B cell (primary cell): Measurements from ENCODE around the gene HP1BP3. TPM values are rescaled to one million over a fixed set of nuclear protein-coding genes. Genes with fewer than 3 reads are reported as not detected.

Source experiments
- ATAC-seq: fragments of 200-7000 bp; cut with Tn5 transposase; one replicate; pipeline ENCODE4 v1.10.0; 2021; ENCODE audit warnings: low read depth, mild to moderate bottlenecking, moderate number of reproducible peaks, moderate library complexity
- CTCF ChIA-PET: fragments of 350-600 bp; sonication (Branson Sonifier 250); formaldehyde crosslinking; loops from one replicate; lab custom pipeline; 2021; ENCODE audit warnings: antibody characterized with exemption, inconsistent platforms; lab: Charles Lee
- POLR2A ChIA-PET: fragments of 350-600 bp; sonication (Branson Sonifier 250); formaldehyde crosslinking; loops from one replicate; lab custom pipeline; 2021; ENCODE audit warnings: antibody characterized with exemption; lab: Charles Lee
- DNase-seq: peaks from one replicate; pipeline ENCODE4 v3.0.0; 2013
- H2AFZ ChIP-seq: 2 replicates; pipeline ENCODE4 v1.6.1; 2012; ENCODE audit warnings: mild to moderate bottlenecking, low read depth, low read length; ENCODE audit not compliant: insufficient read depth, poor library complexity, severe bottlenecking
- H3K27ac ChIP-seq, 2 donors: 1 replicate in 1 of 2; 2 replicates in 1 of 2; pipeline ENCODE4 v1.5.1; 2012 to 2013; ENCODE audit warnings: low read length in 2 of 2, mild to moderate bottlenecking in 2 of 2, moderate library complexity in 1 of 2
- H3K27me3 ChIP-seq, 4 experiments: fragments of 200-600 bp in 1 of 4; sonication (generic) in 1 of 4; replicated peaks in 1 of 4; 1 replicate in 2 of 4; 2 replicates in 2 of 4; pipeline versions ENCODE4 v1.6.1 to v1.7.0; 2013 to 2016; ENCODE audit warnings: low read length in 3 of 4, mild to moderate bottlenecking in 2 of 4, mixed read lengths in 1 of 4, moderate library complexity in 1 of 4; ENCODE audit not compliant: insufficient read depth in 4 of 4, control insufficient read depth in 3 of 4; ENCODE audit errors: control extremely low read depth in 1 of 4
- H3K36me3 ChIP-seq, 2 experiments: replicated peaks in 1 of 2; 1 replicate in 1 of 2; 2 replicates in 1 of 2; pipeline versions ENCODE4 v1.6.1 to v1.7.1; 2013; ENCODE audit warnings: low read length in 1 of 2; ENCODE audit not compliant: insufficient read depth in 2 of 2, control insufficient read depth in 1 of 2; ENCODE audit errors: control extremely low read depth in 1 of 2, extremely low read depth in 1 of 2
- H3K4me1 ChIP-seq, 2 donors: fragments of 200-600 bp in 1 of 2; sonication (generic) in 1 of 2; 1 replicate in 1 of 2; 2 replicates in 1 of 2; pipeline versions ENCODE4 v1.5.1 to v1.6.1; 2013 to 2017; ENCODE audit warnings: low read length in 2 of 2; ENCODE audit not compliant: control insufficient read depth in 2 of 2, insufficient read depth in 2 of 2
- H3K4me2 ChIP-seq: replicated peaks from 2 replicates; pipeline ENCODE3; 2012; ENCODE audit warnings: mild to moderate bottlenecking, low read depth, low read length; ENCODE audit not compliant: poor library complexity, severe bottlenecking
- H3K4me3 ChIP-seq, 5 experiments: fragments of 200-600 bp in 1 of 5; sonication (generic) in 1 of 5; 1 replicate in 3 of 5; 2 replicates in 2 of 5; pipeline versions ENCODE4 v1.5.1 to v1.7.0; 2011 to 2016; ENCODE audit warnings: low read length in 4 of 5, mild to moderate bottlenecking in 4 of 5, low read depth in 2 of 5, control low read depth in 1 of 5, moderate library complexity in 1 of 5; ENCODE audit not compliant: insufficient read depth in 1 of 5; ENCODE audit errors: control extremely low read depth in 1 of 5, extremely low read depth in 1 of 5
- H3K79me2 ChIP-seq: fragments of 200-600 bp; sonication (generic); one replicate; pipeline ENCODE4 v1.6.0; 2016; ENCODE audit warnings: low read length; ENCODE audit not compliant: control insufficient read depth, insufficient read depth
- H3K9ac ChIP-seq: fragments of 200-600 bp; sonication (generic); 2 replicates; pipeline ENCODE4 v1.6.1; 2017; ENCODE audit warnings: mild to moderate bottlenecking, low read length, moderate library complexity
- H3K9me3 ChIP-seq, 3 donors: one replicate each; pipeline versions ENCODE4 v1.6.1 to v1.7.1; 2013; ENCODE audit warnings: low read length in 2 of 3; ENCODE audit not compliant: control insufficient read depth in 2 of 3, insufficient read depth in 1 of 3; ENCODE audit errors: control extremely low read depth in 1 of 3
- H4K20me1 ChIP-seq: 2 replicates; pipeline ENCODE4 v1.6.0; 2012; ENCODE audit warnings: mild to moderate bottlenecking, low read length; ENCODE audit not compliant: insufficient read depth, control insufficient read depth, poor library complexity, severe bottlenecking
- H3K27ac Mint-ChIP-seq: one replicate; pipeline ENCODE4 v1.8.0; 2021; ENCODE audit warnings: mixed read lengths
- H3K27me3 Mint-ChIP-seq: one replicate; pipeline ENCODE4 v1.8.0; 2021; ENCODE audit warnings: mixed read lengths
- H3K4me1 Mint-ChIP-seq: one replicate; pipeline ENCODE4 v1.8.0; 2021; ENCODE audit warnings: mixed read lengths
- H3K4me3 Mint-ChIP-seq: one replicate; pipeline ENCODE4 v1.8.0; 2021; ENCODE audit warnings: mixed read lengths
- H3K9me3 Mint-ChIP-seq: one replicate; pipeline ENCODE4 v1.8.0; 2022; ENCODE audit warnings: mixed read lengths; ENCODE audit not compliant: insufficient read depth
- CTCF ChIP-seq: fragments of 200-600 bp; IDR thresholded peaks from one replicate; pipeline ENCODE4 v1.8.0; 2022; ENCODE audit warnings: antibody characterized with exemption, mild to moderate bottlenecking
- EZH2 ChIP-seq: IDR thresholded peaks from 2 replicates; pipeline ENCODE4 v1.6.1; 2012; ENCODE audit warnings: borderline replicate concordance, low read depth, mild to moderate bottlenecking, moderate library complexity, low read length; ENCODE audit not compliant: insufficient read depth, poor library complexity, severe bottlenecking
- whole genome bisulfite sequencing: methylation state at CpG from one replicate; pipeline ENCODE4 v1.1.5; 2013; ENCODE audit warnings: missing lambda C conversion rate; ENCODE audit not compliant: insufficient coverage; 5-methylcytosine and 5-hydroxymethylcytosine counted together
- intact Hi-C: fragments of 100-400 bp; cut with micrococcal nuclease; formaldehyde crosslinking; loops from one replicate; pipeline ENCODE4 v1.10.0; 2022
- polyA plus RNA-seq: library from polyadenylated mRNA; depleted of rRNA; stranded (reverse); fragments of >200 nt; gene quantifications from 2 replicates; pipeline ENCODE4 v1.2.3, GENCODE V29; 2012
- total RNA-seq, 2 donors: library from RNA; stranded (reverse); fragments of 120-200 nt in 1 of 2; gene quantifications; 1 replicate in 1 of 2; 2 replicates in 1 of 2; pipeline versions ENCODE4 v1.2.3 to v1.2.4, GENCODE V29; 2013 to 2022

The HP1BP3 gene
- total and polyA plus RNA-seq, 2 donors (not counting 1 experiment from before 2014, with no cell fraction given) = 147 to 303 TPM

DNA sequence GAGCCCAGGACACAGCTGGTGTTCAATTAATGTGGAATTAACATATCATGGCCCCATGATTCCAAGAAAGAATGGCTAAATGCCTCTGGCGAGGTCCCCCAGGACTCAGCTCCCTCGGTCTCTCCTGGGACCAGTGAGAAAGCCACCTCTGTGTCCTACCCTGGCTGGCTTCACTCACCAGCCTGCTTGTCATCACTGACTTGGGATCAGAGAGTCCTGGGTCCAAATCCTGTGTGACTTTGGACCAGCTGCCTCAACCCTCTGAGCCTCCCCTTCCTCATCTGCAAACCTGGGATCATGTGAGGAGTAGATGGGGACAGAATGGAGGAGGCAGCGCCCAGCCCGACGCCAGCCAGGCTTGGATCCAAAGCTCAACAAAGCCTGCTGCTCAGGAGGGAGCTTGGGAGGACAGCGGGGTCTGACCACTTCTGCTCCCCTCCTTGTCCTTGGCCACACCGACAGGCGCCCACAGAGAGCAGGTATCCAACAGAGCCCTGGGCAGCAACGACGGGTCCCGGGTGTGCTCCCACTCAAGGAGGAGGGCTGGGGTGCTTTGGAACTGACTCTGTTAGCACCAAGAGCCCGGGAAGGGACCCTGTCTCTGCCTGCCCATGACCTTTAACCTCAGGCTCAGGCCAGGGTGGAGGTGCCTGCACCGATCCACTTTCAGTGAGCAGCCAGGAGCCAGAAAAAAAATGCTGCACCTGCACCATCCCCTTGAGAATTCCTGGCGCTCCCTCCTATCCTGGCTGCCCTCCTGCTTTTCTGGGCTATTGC is 57.8 kb downstream of the HP1BP3 start:
- peak overlapping the region; percentile 16 for H3K4me2 ChIP-seq
- TF ChIP-seq CTCF (no peak), EZH2 (no peak)
- H3K4me3 ChIP-seq = no peak overlapping the region
- no peak overlapping the region for H3K27ac Mint-ChIP-seq
- DNase-seq (no peak), ATAC-seq (no peak)
- CTCF ChIA-PET = interaction anchor here (1.3 kb wide), 1 partner anchor 32 kb away, joined by 6 read pairs; no protein-coding TSS in a partner anchor
- peaks cover 0 to 4% (median 0%) of the 10 kb centered on the region in 3 donors for H3K9me3 ChIP-seq
- WGBS = 75% methylated on average over 13 of the region's 14 CpGs
- peaks cover 13% of the 10 kb centered on the region for H3K27me3 Mint-ChIP-seq
- H3K9ac ChIP-seq = no peak overlapping the region
- intact Hi-C loops = no loop called here
- peaks cover 0 to 35% (median 13%) of the 10 kb centered on the region in 4 experiments for H3K27me3 ChIP-seq
- POLR2A ChIA-PET = interaction anchor here (0.6 kb wide), 1 partner anchor 37 kb away, joined by 9 read pairs; no protein-coding TSS in a partner anchor
- no peak overlapping the region for H2AFZ ChIP-seq
- H3K4me3 Mint-ChIP-seq = no peak overlapping the region
- peaks cover 27 to 30% of the 10 kb centered on the region in 2 donors for H3K4me1 ChIP-seq
- H3K9me3 Mint-ChIP-seq = no peaks in the 10 kb centered on the region
- H3K79me2 ChIP-seq = no peaks in the 10 kb centered on the region
- no peak overlapping the region for H3K27ac ChIP-seq
- no peaks in the 10 kb centered on the region for H3K36me3 ChIP-seq
- H3K4me1 Mint-ChIP-seq = peaks cover 19% of the 10 kb centered on the region
- no peaks in the 10 kb centered on the region for H4K20me1 ChIP-seq
